ENCODE data around the gene SPG11.

The SPG11 gene

DNA sequence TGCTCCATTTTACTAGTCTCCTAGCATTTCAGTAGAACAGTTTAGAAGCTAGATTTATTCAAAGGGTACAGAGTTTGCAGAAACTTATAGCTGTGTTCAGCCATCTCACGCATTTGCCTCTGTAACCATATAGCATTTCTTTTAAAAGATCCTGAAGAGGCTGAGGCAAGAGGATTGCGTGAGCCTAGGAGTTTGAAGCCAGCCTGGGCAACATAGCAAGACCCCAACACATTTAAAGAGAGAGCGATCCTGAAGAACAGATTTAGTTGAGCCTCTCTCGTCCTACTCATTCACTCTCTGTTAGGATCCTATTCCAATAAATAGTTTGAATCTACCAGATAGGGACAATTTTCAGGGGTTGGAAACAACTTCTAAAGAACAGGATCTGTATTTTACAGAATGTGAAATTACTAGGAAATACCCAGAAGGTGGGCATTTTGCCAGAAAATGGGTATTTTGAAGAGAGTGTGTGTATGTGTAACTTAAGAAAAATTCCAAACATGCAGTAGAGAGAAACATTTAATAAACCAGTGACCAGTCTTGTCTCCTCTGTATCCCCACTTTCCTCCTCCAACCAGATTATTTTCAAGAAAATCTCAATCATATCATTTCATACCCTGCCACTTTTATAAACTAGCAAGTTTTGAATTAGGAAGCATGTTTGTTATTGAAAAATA, 122.0 kb downstream of the SPG11 start:
- TF ChIP-seq ZNF274 (IDR thresholded peaks at IDR 0.05; ENCODE audit: low read depth, low read length) (no peak), SUZ12 (IDR thresholded peaks at IDR 0.05; ENCODE audit: extremely low read depth, insufficient read depth, insufficient read length) (no peak), YY1 (IDR thresholded peaks at IDR 0.05; ENCODE audit: insufficient read depth, insufficient read length) (no peak)
- Histone ChIP-seq H3K4me3 (ENCODE audit: insufficient read length, low read depth) (no peak overlapping the region), H3K36me3 (ENCODE audit: insufficient read depth, insufficient read length, low read length) (peaks cover 35% of the 10 kb centered on the region), H3K9me3 (ENCODE audit: insufficient read depth, low read length) (no peaks in the 10 kb centered on the region), H3K27me3 (ENCODE audit: insufficient read depth, insufficient read length) (no peaks in the 10 kb centered on the region), H3K9ac (ENCODE audit: insufficient read length, low read depth) (no peak overlapping the region), H3K4me1 (ENCODE audit: insufficient read depth, insufficient read length) (no peaks in the 10 kb centered on the region)
- DNase-seq (ENCODE audit: low read depth, low spot score): no peak

DNA sequence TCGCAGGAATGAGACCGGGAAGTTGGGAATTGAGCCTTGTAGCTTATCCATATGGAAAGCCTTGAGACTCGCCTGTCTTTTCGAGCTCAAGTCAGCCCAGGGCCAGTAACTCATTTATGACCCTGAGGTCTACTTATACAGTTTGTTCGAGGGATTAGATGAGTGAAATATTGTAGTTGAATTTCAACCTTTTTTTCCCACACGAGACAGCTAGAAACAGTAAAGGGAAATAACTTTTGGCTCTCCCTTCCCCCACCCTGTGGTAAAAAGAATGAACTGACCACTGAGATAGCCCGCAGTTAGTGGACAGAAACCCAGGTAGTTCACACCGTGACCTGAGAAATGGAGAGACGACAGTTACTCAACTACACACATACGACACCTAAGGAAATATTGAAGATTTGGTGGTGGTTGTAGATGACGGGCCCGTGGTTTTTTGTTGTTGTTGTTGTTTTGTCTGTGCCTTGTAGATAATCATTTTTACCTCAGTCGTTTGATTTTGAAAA, 125.7 kb downstream of the SPG11 start:
- TF ChIP-seq YY1 (IDR thresholded peaks at IDR 0.05; ENCODE audit: insufficient read depth, insufficient read length) (no peak), ZNF274 (IDR thresholded peaks at IDR 0.05; ENCODE audit: low read depth, low read length) (no peak), SUZ12 (IDR thresholded peaks at IDR 0.05; ENCODE audit: extremely low read depth, insufficient read depth, insufficient read length) (no peak)
- Histone ChIP-seq H3K9me3 (ENCODE audit: insufficient read depth, low read length) (no peaks in the 10 kb centered on the region), H3K9ac (ENCODE audit: insufficient read length, low read depth) (peak overlapping the region; percentile 97), H3K36me3 (ENCODE audit: insufficient read depth, insufficient read length, low read length) (peaks cover 32% of the 10 kb centered on the region), H3K4me3 (ENCODE audit: insufficient read length, low read depth) (peak overlapping the region; percentile 89), H3K27me3 (ENCODE audit: insufficient read depth, insufficient read length) (no peaks in the 10 kb centered on the region), H3K4me1 (ENCODE audit: insufficient read depth, insufficient read length) (no peaks in the 10 kb centered on the region)
- DNase-seq (ENCODE audit: low read depth, low spot score): no peak

DNA sequence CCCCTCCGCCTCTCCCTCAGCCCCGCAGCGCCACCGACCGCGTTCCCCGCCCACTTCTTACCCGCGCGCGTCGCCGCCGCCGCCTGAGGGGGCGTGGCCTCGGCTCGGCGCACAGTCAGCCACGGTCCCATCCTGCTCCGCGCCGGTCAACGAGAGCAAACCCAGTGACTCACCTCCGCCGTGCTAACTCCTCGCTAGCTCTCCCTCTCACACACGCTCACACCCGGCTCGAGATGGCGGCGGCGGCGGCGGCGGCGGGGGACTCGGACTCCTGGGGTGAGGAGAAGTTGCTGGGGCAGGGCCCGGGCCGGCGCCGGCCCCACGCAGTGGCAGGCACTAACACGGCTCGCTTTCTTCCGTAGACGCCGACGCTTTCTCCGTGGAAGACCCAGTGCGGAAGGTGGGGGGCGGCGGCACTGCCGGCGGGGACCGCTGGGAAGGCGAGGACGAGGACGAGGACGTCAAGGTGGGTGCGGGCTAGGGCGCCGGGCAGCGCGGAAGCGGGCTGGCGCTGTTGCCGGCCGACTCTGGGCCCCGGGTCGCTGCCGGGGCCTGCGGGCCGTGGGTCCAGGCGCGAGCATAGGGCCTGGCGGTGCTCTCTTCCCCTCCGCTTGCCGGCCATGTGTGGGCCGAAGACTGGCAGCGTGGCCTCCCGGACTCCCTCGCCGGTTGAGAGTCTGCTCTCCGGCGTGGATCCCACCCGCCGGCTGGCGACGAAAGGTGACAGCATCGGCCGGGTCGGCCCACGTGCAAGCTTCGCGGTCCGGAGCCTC, 126.3 kb downstream of the SPG11 start, which contains the start of gene EIF3J:
Gene EIF3J, plus strand, starts transcription at position 186 of the 773 bp plus-strand sequence. Its CDS starts 48 bp downstream, at position 234.
- Histone ChIP-seq H3K4me1 (ENCODE audit: insufficient read depth, insufficient read length) (no peaks in the 10 kb centered on the region), H3K27me3 (ENCODE audit: insufficient read depth, insufficient read length) (no peaks in the 10 kb centered on the region), H3K36me3 (ENCODE audit: insufficient read depth, insufficient read length, low read length) (peaks cover 30% of the 10 kb centered on the region), H3K9ac (ENCODE audit: insufficient read length, low read depth) (peak within 1 kb of the TSS; percentile 97), H3K4me3 (ENCODE audit: insufficient read length, low read depth) (peak within 1 kb of the TSS; percentile 89), H3K9me3 (ENCODE audit: insufficient read depth, low read length) (no peaks in the 10 kb centered on the region)
- TF ChIP-seq ZNF274 (IDR thresholded peaks at IDR 0.05; ENCODE audit: low read depth, low read length) (no peak), SUZ12 (IDR thresholded peaks at IDR 0.05; ENCODE audit: extremely low read depth, insufficient read depth, insufficient read length) (no peak)
- DNase-seq (ENCODE audit: low read depth, low spot score): peak; percentile 79

DNA sequence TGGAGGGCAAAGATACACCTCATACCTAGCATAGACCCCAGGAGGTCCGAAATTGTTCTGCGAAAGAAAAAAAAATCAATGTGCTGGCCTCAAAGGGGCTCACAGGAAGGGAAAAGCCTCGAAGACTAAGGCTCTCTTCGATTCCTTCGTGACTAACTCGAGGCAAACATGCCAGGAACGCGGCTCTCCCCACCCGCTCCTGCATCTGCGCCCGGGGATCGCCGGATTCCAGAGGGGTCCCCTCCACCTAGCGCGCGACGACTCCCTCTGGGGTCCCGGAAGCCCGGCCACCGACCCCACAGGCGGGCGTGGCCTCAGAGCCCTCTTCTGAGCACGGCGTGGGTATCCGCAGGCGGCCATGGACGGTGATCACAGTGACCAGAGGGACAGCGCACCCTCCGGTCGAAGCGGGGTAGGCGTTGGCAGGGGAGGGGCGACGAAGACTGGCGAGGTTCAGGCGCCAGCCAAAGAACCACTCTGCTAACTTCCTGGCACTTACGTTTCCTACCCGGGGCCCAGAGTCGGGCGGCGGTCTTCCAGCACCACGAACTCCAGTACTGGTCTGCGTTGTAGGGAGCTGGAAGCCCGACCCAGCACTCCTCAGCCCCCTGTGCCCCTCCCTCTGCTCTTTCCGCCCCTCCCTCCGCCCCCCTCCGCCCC, 127.0 kb downstream of the SPG11 start:
- H3K9me3 ChIP-seq (ENCODE audit: insufficient read depth, low read length): no peaks in the 10 kb centered on the region
- H3K4me3 ChIP-seq (ENCODE audit: insufficient read length, low read depth): peak overlapping the region; percentile 76
- no peaks in the 10 kb centered on the region for H3K4me1 ChIP-seq (ENCODE audit: insufficient read depth, insufficient read length)
- H3K36me3 ChIP-seq (ENCODE audit: insufficient read depth, insufficient read length, low read length): peaks cover 25% of the 10 kb centered on the region
- peak overlapping the region; percentile 92 for H3K9ac ChIP-seq (ENCODE audit: insufficient read length, low read depth)
- TF ChIP-seq YY1 (IDR thresholded peaks at IDR 0.05; ENCODE audit: insufficient read depth, insufficient read length) (no peak), ZNF274 (IDR thresholded peaks at IDR 0.05; ENCODE audit: low read depth, low read length) (no peak), SUZ12 (IDR thresholded peaks at IDR 0.05; ENCODE audit: extremely low read depth, insufficient read depth, insufficient read length) (no peak)
- peak; percentile 49 for DNase-seq (ENCODE audit: low read depth, low spot score)
- H3K27me3 ChIP-seq (ENCODE audit: insufficient read depth, insufficient read length): no peaks in the 10 kb centered on the region

DNA sequence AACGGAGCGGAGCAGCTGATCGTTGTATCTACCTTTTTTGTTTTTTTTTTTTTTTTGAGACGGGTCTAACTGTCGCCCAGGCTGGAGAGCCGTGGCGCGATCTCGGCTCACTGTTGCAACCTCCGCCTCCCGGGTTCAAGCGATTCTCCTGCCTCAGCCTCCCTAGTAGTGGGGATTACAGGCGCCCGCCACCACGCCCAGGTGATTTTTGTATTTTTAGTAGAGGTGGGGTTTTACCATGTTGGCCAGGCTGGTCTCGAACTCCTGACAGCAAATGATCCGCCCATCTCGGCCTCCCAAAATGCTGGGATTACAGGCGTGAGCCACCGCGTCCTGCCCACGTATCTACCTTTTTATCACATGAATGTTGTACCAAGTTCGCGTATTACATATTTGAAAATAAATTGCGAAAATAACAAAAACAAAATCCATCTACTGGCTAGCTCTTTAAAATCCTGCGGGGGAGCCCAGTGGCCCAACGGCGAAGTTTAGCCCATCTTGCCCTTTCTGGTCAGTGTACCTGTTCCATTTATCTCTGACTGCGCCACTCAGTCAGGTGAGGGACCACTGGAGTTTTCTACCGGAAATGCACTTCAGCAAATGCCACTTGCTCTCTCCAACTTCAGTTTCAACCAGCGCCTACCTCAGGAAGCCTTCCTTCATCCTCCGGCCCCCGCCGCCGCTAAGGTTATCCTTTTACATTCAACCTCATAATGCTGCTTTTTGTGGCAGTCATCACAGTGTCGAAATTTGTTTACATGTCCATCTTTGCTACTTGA, 127.8 kb downstream of the SPG11 start:
- DNase-seq (ENCODE audit: low read depth, low spot score): no peak
- Histone ChIP-seq H3K9me3 (ENCODE audit: insufficient read depth, low read length) (no peaks in the 10 kb centered on the region), H3K36me3 (ENCODE audit: insufficient read depth, insufficient read length, low read length) (peaks cover 18% of the 10 kb centered on the region), H3K9ac (ENCODE audit: insufficient read length, low read depth) (peak overlapping the region; percentile 92), H3K4me3 (ENCODE audit: insufficient read length, low read depth) (peak overlapping the region; percentile 76), H3K27me3 (ENCODE audit: insufficient read depth, insufficient read length) (no peaks in the 10 kb centered on the region), H3K4me1 (ENCODE audit: insufficient read depth, insufficient read length) (no peaks in the 10 kb centered on the region)
- TF ChIP-seq ZNF274 (IDR thresholded peaks at IDR 0.05; ENCODE audit: low read depth, low read length) (no peak), YY1 (IDR thresholded peaks at IDR 0.05; ENCODE audit: insufficient read depth, insufficient read length) (no peak), SUZ12 (IDR thresholded peaks at IDR 0.05; ENCODE audit: extremely low read depth, insufficient read depth, insufficient read length) (no peak)

DNA sequence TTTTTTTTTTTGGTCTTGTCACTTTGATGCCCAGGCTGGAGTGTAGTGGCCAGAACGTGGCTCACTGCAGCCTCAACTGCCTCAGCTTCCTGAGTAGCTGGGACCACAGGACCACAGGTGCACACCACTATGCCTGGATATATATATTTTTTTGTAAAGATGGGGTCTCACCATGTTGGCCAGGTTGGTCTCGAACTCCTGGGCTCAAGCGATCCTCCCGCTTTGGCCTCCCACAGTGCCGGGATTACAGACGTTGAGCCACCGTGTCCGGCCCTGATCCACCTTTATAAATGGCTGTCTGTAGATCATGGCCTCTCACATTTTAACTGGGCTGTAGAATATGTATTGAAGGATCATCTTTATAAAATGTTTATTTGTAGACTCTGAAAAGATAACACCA, 128.4 kb downstream of the SPG11 start:
- no peak overlapping the region for H3K9ac ChIP-seq (ENCODE audit: insufficient read length, low read depth)
- H3K4me3 ChIP-seq (ENCODE audit: insufficient read length, low read depth): peak overlapping the region; percentile 9
- H3K4me1 ChIP-seq (ENCODE audit: insufficient read depth, insufficient read length): no peaks in the 10 kb centered on the region

More for the DNA sequence above, 128.4 kb downstream of the SPG11 start:
- Histone ChIP-seq H3K27me3 (ENCODE audit: insufficient read depth, insufficient read length) (no peaks in the 10 kb centered on the region), H3K9me3 (ENCODE audit: insufficient read depth, low read length) (no peaks in the 10 kb centered on the region), H3K36me3 (ENCODE audit: insufficient read depth, insufficient read length, low read length) (peaks cover 12% of the 10 kb centered on the region)
- no peak for DNase-seq (ENCODE audit: low read depth, low spot score)
- TF ChIP-seq YY1 (IDR thresholded peaks at IDR 0.05; ENCODE audit: insufficient read depth, insufficient read length): no peak
- TF ChIP-seq ZNF274 (IDR thresholded peaks at IDR 0.05; ENCODE audit: low read depth, low read length): no peak
- TF ChIP-seq SUZ12 (IDR thresholded peaks at IDR 0.05; ENCODE audit: extremely low read depth, insufficient read depth, insufficient read length): no peak

Data from NT2/D1 (cell line).